Measurements from ENCODE around the gene RPS23. TPM values are rescaled to one million over a fixed set of nuclear protein-coding genes. Genes with fewer than 3 reads are reported as not detected.

Gene RPS23
- 3,610 and 4,613 TPM in 2 replicates for total RNA-seq (2014; rRNA removed; shearing (Covaris generic))

- peak; percentile 93 for DNase-seq (ENCODE audit: low spot score)
- in situ Hi-C loops (cut with HindIII; ENCODE audit: low sequenced_read_pairs), result no loop called here
These were observed at the start of gene RPS23 for GRCh38 chr5:82277987-82278710. Gene RPS23 (minus strand): TSS chr5:82278354. CDS start chr5:82278323, 31 bp downstream.

DNA sequence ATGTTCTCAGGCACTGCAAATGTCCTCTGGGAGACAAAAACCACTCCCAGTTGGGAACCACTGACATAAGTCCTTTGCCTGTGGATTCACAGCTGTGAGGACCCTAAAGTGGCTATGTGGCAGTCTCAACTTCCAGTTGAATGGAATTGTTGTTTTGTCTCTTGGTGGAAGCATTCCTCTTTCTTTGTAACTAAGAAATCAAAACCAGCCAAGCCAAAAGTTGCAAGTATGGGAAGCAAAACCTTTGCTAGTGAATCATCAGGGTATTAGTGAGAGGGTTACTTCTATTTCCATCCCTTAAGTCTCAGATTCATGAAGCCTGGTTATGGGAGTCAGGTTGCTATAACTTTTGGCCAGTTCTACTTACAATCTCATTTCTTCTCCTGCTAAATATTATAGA is 49.8 kb upstream of the RPS23 start:
- in situ Hi-C loops (cut with HindIII; ENCODE audit: low sequenced_read_pairs), result no loop called here
- no peak for DNase-seq (ENCODE audit: low spot score)

GRCh38 chr5:82325996-82326395 is 47.8 kb upstream of the RPS23 start:
- DNase-seq (ENCODE audit: low spot score), result no peak
- in situ Hi-C loops (cut with HindIII; ENCODE audit: low sequenced_read_pairs), result no loop called here

DNA sequence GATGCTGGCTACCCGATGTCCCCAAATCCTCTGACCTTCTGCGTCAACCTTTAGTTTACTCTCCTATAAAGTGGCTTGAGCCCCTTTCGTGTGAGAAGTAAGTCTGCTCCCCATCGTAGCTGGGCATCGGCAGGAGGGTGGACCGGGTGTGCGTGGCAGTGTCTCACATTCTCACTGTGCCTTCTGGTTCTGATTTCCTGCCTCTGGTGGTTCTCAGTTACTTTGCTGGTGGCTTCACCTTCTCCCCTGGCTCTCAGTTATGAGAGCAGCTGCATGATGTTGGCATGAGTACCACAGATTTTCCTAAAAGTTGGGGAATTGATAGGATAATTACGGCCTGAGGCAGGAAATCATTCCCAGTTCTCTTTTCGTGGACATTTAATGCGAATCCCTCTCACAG is 47.0 kb upstream of the RPS23 start:
- no peak for DNase-seq (ENCODE audit: low spot score)
- in situ Hi-C loops (cut with HindIII; ENCODE audit: low sequenced_read_pairs), result no loop called here

DNA sequence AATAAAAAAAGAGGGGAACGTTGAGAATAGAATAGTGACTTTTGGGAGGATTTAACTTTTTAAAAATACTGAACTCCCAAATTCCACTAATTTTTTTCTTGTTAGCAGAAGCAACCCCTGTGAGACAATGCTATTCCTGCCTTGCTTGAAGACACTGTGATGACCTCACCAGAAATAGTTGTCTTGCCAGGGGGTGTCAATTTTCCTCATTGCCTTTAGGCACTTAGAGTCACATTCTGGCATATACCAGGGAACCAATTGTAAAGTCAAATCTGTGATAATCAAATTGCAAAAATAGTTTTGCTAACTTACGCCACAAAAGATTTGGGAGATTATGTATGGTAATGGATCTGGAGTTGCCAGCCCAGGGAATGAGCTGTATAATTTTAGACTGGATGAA is 42.8 kb upstream of the RPS23 start:
- in situ Hi-C loops (cut with HindIII; ENCODE audit: low sequenced_read_pairs), result no loop called here
- DNase-seq (ENCODE audit: low spot score), result no peak

GRCh38 chr5:82319651-82320376 is 41.7 kb upstream of the RPS23 start:
- in situ Hi-C loops (cut with HindIII; ENCODE audit: low sequenced_read_pairs), result no loop called here

GRCh38 chr5:82319192-82319591 is 41.0 kb upstream of the RPS23 start:
- in situ Hi-C loops (cut with HindIII; ENCODE audit: low sequenced_read_pairs), result no loop called here

More at GRCh38 chr5:82319651-82320376, 41.7 kb upstream of the RPS23 start:
- no peak for DNase-seq (ENCODE audit: low spot score)

GRCh38 chr5:82314964-82315758 is 37.0 kb upstream of the RPS23 start:
- in situ Hi-C loops (cut with HindIII; ENCODE audit: low sequenced_read_pairs), result no loop called here
- DNase-seq (ENCODE audit: low spot score), result no peak

More at GRCh38 chr5:82319192-82319591, 41.0 kb upstream of the RPS23 start:
- no peak for DNase-seq (ENCODE audit: low spot score)

- in situ Hi-C loops (cut with HindIII; ENCODE audit: low sequenced_read_pairs), result no loop called here
- DNase-seq (ENCODE audit: low spot score), result no peak
These were observed 34.9 kb upstream of the RPS23 start for GRCh38 chr5:82313016-82313415.

DNA sequence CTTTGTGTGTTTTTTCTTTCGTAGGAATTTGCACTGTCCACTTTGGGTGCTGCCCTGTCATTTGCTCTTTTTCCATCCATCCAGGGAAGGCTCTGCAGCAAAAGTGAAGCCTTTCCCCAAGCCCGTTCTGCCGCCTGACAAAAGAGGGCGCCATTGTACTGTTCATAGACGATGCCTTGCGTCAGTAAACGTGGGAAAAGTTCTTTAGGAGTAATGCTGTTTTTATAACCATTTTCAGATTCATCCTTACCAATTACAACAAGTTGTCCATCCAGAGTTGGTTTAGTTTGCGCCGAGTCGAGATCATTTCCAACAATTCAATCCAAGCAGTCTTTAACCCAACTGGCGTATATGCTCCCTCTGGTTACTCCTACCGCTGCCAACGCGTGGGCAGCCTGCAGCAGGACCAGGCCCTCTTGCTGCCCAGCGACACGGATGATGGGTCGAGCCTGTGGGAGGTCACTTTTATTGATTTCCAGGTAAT is 34.3 kb upstream of the RPS23 start:
- in situ Hi-C loops (cut with HindIII; ENCODE audit: low sequenced_read_pairs), result no loop called here
- DNase-seq (ENCODE audit: low spot score), result peak; percentile 30

GRCh38 chr5:82309091-82309531 is 31.0 kb upstream of the RPS23 start:
- no peak for DNase-seq (ENCODE audit: low spot score)
- in situ Hi-C loops (cut with HindIII; ENCODE audit: low sequenced_read_pairs), result no loop called here

- in situ Hi-C loops (cut with HindIII; ENCODE audit: low sequenced_read_pairs), result no loop called here
- DNase-seq (ENCODE audit: low spot score), result no peak
These were observed 30.3 kb upstream of the RPS23 start for GRCh38 chr5:82308416-82308815.

DNA sequence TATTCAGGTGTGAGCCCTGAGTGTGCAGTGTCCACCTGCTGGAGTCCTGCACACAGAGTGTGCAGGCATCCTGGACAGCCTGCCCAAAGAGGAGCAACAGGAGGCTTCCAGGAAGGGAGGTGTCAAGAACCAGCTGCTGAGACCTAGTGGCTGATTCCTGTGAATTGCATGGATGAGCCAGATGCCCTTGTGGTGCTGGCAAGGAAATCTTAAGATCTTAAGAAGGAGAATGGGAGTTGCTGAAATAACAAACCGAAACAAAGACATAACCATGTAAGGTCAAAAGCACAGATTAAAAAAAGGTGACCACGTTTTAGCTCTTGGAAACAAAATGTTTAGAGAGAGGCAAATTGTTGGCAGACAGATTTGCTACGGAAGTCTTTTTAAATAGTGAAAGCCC is 29.3 kb upstream of the RPS23 start:
- no peak for DNase-seq (ENCODE audit: low spot score)
- in situ Hi-C loops (cut with HindIII; ENCODE audit: low sequenced_read_pairs), result no loop called here

DNA sequence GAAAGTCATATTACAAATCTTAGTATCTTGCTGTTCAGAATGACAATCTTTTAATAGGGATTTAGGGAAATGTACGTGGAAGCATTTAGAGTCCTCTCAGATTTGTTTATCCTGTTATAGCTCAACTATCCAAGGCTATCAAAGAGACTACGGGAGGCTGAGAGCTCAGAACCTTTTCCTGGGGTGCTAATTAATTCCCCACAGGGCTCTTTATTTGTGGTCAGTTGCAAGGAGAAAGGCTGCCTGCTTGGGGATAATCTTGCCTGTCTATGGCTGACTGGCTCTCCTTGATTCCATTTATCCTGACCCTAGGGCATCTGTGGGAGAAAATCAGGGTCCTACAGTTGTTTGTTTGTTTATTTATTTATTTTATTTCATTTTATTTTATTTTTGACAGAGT is 28.0 kb upstream of the RPS23 start:
- in situ Hi-C loops (cut with HindIII; ENCODE audit: low sequenced_read_pairs), result no loop called here
- DNase-seq (ENCODE audit: low spot score), result no peak

DNA sequence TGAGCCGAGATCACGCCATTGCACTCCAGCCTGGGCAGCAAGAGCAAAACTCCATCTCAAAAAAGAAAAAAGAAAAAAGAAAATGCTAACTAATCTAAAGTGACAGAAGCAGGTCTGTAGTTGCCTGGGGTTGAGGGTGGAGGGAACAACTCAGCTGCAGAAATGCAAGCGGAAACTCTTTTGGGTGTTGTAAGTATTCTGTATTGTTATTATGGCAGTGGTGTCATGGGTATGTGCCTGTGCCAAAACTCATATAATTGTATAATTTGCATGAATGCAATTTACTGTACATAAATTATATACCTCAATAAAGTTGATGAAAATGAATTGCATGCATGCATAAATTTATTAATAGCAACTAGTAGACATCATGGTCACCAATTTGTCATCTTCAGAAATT is 23.0 kb upstream of the RPS23 start:
- DNase-seq (ENCODE audit: low spot score), result no peak
- in situ Hi-C loops (cut with HindIII; ENCODE audit: low sequenced_read_pairs), result no loop called here

- in situ Hi-C loops (cut with HindIII; ENCODE audit: low sequenced_read_pairs), result no loop called here
- no peak for DNase-seq (ENCODE audit: low spot score)
These were observed 20.5 kb upstream of the RPS23 start for GRCh38 chr5:82298668-82299067.

GRCh38 chr5:82297711-82298110 is 19.6 kb upstream of the RPS23 start:
- no peak for DNase-seq (ENCODE audit: low spot score)
- in situ Hi-C loops (cut with HindIII; ENCODE audit: low sequenced_read_pairs), result no loop called here

GRCh38 chr5:82296929-82297328 is 18.8 kb upstream of the RPS23 start:
- in situ Hi-C loops (cut with HindIII; ENCODE audit: low sequenced_read_pairs), result no loop called here
- DNase-seq (ENCODE audit: low spot score), result no peak

DNA sequence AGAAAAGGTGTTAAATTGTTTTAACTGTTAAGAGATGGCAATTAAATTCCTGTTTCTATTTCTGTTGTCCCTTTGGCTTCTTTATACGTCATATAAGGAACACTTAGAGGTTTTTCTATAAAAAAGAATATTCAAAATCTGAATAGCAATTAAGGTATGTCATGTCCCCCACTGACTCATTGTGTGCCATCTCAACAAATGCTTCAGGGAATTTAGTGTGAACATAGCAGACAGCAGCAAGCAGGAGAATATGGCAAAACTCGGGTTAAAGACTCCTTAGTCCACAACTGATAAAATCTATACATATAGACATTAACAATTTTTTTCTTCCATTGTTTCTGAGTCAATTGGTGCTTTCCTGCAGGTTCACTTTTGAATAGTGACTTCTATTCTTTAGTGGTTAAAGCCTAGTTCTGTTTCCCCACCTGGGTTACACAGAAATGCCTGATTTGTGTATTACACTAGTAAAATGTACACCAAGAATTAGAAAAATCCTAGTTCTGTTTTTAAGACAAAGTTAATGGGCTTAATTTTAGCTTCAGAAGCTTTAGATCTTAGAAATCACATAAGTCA is 17.9 kb upstream of the RPS23 start:
- in situ Hi-C loops (cut with HindIII; ENCODE audit: low sequenced_read_pairs), result no loop called here

More for the DNA sequence above, 17.9 kb upstream of the RPS23 start:
- DNase-seq (ENCODE audit: low spot score), result no peak
